Ectodermal cell (in vitro differentiated cells): ENCODE measurements around the gene P2RX7.

Experiments used
- H3K27ac ChIP-seq: 2 replicates; pipeline ENCODE4 v1.7.0; 2013; ENCODE audit warnings: mild to moderate bottlenecking, low read depth, low read length; ENCODE audit not compliant: insufficient read depth, poor library complexity, severe bottlenecking
- H3K27me3 ChIP-seq: 2 replicates; pipeline ENCODE4 v1.7.0; 2013; ENCODE audit warnings: mild to moderate bottlenecking, low read length; ENCODE audit not compliant: insufficient read depth, control insufficient read depth, poor library complexity, severe bottlenecking
- H3K36me3 ChIP-seq: one replicate; pipeline ENCODE4 v1.7.0; 2013; ENCODE audit warnings: low read length; ENCODE audit not compliant: control insufficient read depth, insufficient read depth
- H3K4me1 ChIP-seq: one replicate; pipeline ENCODE4 v1.7.0; 2013; ENCODE audit warnings: low read length; ENCODE audit not compliant: control insufficient read depth, insufficient read depth
- H3K4me3 ChIP-seq: 2 replicates; pipeline ENCODE4 v1.7.0; 2013; ENCODE audit warnings: low read depth, low read length, control low read depth; ENCODE audit not compliant: insufficient read depth
- H3K9me3 ChIP-seq: 2 replicates; pipeline ENCODE4 v1.7.0; 2013; ENCODE audit warnings: mild to moderate bottlenecking, low read length, moderate library complexity; ENCODE audit not compliant: control insufficient read depth
- WGBS, 2 experiments: methylation state at CpG; one replicate each; pipeline ENCODE4 v1.1.7; 2013; ENCODE audit warnings: missing lambda C conversion rate in 2 of 2; 5-methylcytosine and 5-hydroxymethylcytosine counted together

P2RX7 gene

DNA sequence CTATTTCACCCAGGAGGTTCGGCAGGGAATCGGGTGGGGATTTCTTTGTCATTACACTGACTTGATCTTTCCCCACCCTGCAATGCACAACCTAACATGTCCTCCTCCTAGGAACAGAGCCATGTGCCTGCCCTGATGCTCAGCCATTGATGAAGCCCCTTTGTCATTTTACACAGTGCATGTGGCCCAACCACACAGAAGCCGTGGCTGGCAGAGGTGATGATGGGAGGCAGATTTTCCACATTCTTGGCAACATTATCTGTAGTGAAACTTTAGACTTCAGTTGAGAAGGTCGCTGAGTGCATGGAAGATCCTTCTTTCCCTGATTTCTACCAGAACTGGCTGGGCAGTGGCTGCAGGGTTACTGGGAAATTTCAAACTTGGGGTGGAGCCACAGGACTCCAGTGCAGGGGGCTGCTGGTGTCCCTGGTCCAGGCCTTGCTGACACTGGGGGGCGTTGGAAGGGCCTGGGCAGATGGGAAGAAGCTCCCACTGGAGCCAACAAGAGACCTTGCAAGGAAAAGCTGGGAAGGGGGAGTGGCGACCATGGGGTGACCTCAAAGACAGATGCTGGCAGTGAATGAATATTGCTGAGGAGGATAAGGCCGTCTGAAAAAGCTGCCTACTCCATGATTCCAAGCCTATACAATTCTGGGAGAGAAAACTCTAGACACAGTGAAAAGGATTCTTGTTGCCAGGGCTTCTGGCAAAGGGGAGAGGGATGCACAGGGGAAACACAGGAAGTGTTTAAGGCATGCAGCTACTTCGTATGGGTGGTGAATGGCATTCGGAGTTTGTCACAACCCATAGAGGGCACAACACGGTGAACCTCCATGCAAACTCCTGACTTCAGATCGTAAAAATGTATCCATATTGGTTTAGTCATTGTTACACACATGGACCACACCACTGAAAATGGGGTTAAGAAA lies 41.8 kb upstream of the P2RX7 start:
- Histone ChIP-seq H3K27me3 (peaks cover 9% of the 10 kb centered on the region), H3K27ac (no peak overlapping the region), H3K9me3 (no peaks in the 10 kb centered on the region), H3K4me3 (no peak overlapping the region), H3K36me3 (no peaks in the 10 kb centered on the region), H3K4me1 (no peaks in the 10 kb centered on the region)
- WGBS, 2 experiments = 77 to 83% methylated on average over 9 to 11 of the region's 11 CpGs

- Histone ChIP-seq H3K4me3 (no peak overlapping the region), H3K36me3 (no peaks in the 10 kb centered on the region), H3K9me3 (no peaks in the 10 kb centered on the region), H3K27ac (no peak overlapping the region), H3K4me1 (no peaks in the 10 kb centered on the region), H3K27me3 (peaks cover 9% of the 10 kb centered on the region)
- WGBS, 2 experiments = 100% methylated on average over 2 of the region's 2 CpGs
These were observed 40.6 kb upstream of the P2RX7 start for GRCh38 chr12:121092034-121092433.

DNA sequence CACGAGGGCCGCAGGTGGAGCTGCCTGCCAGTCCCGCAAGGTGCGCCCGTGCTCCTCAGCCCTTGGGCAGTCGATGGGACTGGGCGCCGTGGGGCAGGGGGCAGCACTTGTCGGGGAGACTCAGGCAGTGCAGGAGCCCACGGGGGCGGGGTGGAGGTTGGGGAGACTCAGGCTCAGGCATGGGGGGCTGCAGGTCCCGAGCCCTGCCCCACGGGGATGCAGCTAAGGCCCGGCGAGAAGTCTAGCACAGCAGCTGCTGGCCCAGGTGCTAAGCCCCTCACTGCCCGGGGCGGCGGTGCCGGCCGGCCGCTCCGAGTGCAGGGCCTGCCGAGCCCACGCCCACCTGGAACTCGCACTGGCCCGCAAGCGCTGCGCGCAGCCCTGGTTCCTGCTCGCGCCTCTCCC lies 39.2 kb upstream of the P2RX7 start:
- Histone ChIP-seq H3K4me1 (no peaks in the 10 kb centered on the region), H3K27ac (no peak overlapping the region), H3K36me3 (no peaks in the 10 kb centered on the region), H3K9me3 (no peaks in the 10 kb centered on the region), H3K27me3 (peaks cover 9% of the 10 kb centered on the region), H3K4me3 (no peak overlapping the region)
- 92 to 95% methylated on average over 31 of the region's 31 CpGs for WGBS, 2 experiments

GRCh38 chr12:121095544-121096198 lies 37.0 kb upstream of the P2RX7 start:
- Histone ChIP-seq H3K4me3 (peak overlapping the region; percentile 10), H3K27ac (no peak overlapping the region), H3K4me1 (no peaks in the 10 kb centered on the region), H3K36me3 (no peaks in the 10 kb centered on the region), H3K9me3 (no peaks in the 10 kb centered on the region), H3K27me3 (peaks cover 9% of the 10 kb centered on the region)
- WGBS, 2 experiments = 23 to 25% methylated on average over 33 of the region's 33 CpGs

DNA sequence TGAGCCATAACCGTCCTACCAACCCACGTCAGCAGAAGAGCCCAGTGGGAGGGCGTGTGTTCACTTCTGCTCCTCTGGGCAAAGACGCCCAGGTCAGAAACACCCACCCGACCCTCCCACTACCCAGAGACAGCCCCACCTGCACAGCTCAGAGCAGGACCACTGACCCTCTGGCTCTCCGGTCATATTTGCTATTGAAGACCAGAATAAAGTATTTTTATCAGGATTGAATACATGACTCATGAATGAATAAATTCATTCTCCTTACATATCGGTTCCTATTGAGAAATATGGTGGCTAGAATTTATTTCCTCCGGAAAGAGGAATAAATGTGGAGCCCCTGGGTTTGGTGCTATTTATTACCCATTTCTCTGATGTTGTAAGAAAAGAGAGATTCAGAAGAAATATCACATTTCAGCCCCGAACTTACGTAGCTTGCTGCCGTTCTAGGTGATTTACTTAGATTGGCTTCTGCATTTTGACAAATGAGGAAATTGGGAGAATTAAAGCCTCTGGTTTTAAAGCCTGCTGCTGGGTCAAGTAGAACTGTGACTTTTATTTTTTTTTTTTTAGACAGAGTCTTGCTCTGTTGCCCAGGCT lies 36.4 kb upstream of the P2RX7 start:
- H3K36me3 ChIP-seq = no peaks in the 10 kb centered on the region
- 42 to 47% methylated on average over 9 to 10 of the region's 11 CpGs for WGBS, 2 experiments
- H3K4me3 ChIP-seq = no peak overlapping the region
- peaks cover 9% of the 10 kb centered on the region for H3K27me3 ChIP-seq
- H3K9me3 ChIP-seq = no peaks in the 10 kb centered on the region
- no peak overlapping the region for H3K27ac ChIP-seq
- no peaks in the 10 kb centered on the region for H3K4me1 ChIP-seq

GRCh38 chr12:121099779-121100178 lies 32.9 kb upstream of the P2RX7 start:
- H3K36me3 ChIP-seq = no peaks in the 10 kb centered on the region
- H3K9me3 ChIP-seq = no peaks in the 10 kb centered on the region
- H3K27me3 ChIP-seq = peaks cover 9% of the 10 kb centered on the region
- H3K4me1 ChIP-seq = no peaks in the 10 kb centered on the region
- no peak overlapping the region for H3K4me3 ChIP-seq
- H3K27ac ChIP-seq = no peak overlapping the region

- Histone ChIP-seq H3K9me3 (no peaks in the 10 kb centered on the region), H3K27me3 (no peaks in the 10 kb centered on the region), H3K4me1 (no peaks in the 10 kb centered on the region), H3K27ac (no peak overlapping the region), H3K36me3 (no peaks in the 10 kb centered on the region), H3K4me3 (no peak overlapping the region)
- WGBS, 2 experiments = 45 to 55% methylated on average over 1 of the region's 1 CpG
These were observed 30.4 kb upstream of the P2RX7 start for GRCh38 chr12:121102307-121102706.

GRCh38 chr12:121107681-121108080 lies 25.0 kb upstream of the P2RX7 start:
- Histone ChIP-seq H3K4me1 (no peaks in the 10 kb centered on the region), H3K4me3 (no peak overlapping the region), H3K36me3 (no peaks in the 10 kb centered on the region), H3K27ac (no peak overlapping the region), H3K27me3 (no peaks in the 10 kb centered on the region), H3K9me3 (no peaks in the 10 kb centered on the region)
- 80 to 83% methylated on average over 3 of the region's 3 CpGs for WGBS, 2 experiments

- no peaks in the 10 kb centered on the region for H3K36me3 ChIP-seq
- no peak overlapping the region for H3K4me3 ChIP-seq
- H3K27ac ChIP-seq = no peak overlapping the region
- 89 to 93% methylated on average over 5 of the region's 5 CpGs for WGBS, 2 experiments
- H3K4me1 ChIP-seq = no peaks in the 10 kb centered on the region
- no peaks in the 10 kb centered on the region for H3K9me3 ChIP-seq
- no peaks in the 10 kb centered on the region for H3K27me3 ChIP-seq
These were observed 24.2 kb upstream of the P2RX7 start for GRCh38 chr12:121108492-121108891.

GRCh38 chr12:121110211-121110940 lies 22.3 kb upstream of the P2RX7 start:
- no peaks in the 10 kb centered on the region for H3K36me3 ChIP-seq
- no peaks in the 10 kb centered on the region for H3K9me3 ChIP-seq
- no peak overlapping the region for H3K4me3 ChIP-seq
- H3K27me3 ChIP-seq = no peaks in the 10 kb centered on the region
- no peak overlapping the region for H3K27ac ChIP-seq
- WGBS, 2 experiments = 63 to 64% methylated on average over 8 of the region's 8 CpGs
- no peaks in the 10 kb centered on the region for H3K4me1 ChIP-seq
